ENCODE data around the gene SUSD2.

Gene SUSD2

GRCh38 chr22:24216541-24217209 is 35.4 kb downstream of the SUSD2 start:
- no peak overlapping the region for H3K4me2 ChIP-seq (ENCODE audit: insufficient read depth, low read length)
- no peaks in the 10 kb centered on the region for H3K9me3 ChIP-seq (ENCODE audit: insufficient read depth, low read length, severe bottlenecking)
- no peak overlapping the region for H3K27ac ChIP-seq (ENCODE audit: low read length)
- H3K9ac ChIP-seq (ENCODE audit: low read depth, low read length): no peak overlapping the region
- H3K36me3 ChIP-seq (ENCODE audit: insufficient read depth, low read length): no peaks in the 10 kb centered on the region
- H3K79me2 ChIP-seq (ENCODE audit: insufficient read depth, low read length): no peaks in the 10 kb centered on the region
- no peaks in the 10 kb centered on the region for H4K20me1 ChIP-seq (ENCODE audit: insufficient read depth, low read length)
- no peak; the same call in 2 of the 3 replicates for ATAC-seq (ENCODE audit: insufficient read depth, low read depth)
- H3K27me3 ChIP-seq (ENCODE audit: insufficient read depth, low read length, poor library complexity): no peaks in the 10 kb centered on the region
- H3K4me1 ChIP-seq (ENCODE audit: insufficient read depth, low read length): no peaks in the 10 kb centered on the region
- no peak for TF ChIP-seq CTCF (IDR thresholded peaks at IDR 0.05; ENCODE audit: borderline replicate concordance, extremely low read depth, low read length, poor library complexity, severe bottlenecking)
- no peak for TF ChIP-seq EZH2 (IDR thresholded peaks at IDR 0.05; ENCODE audit: borderline replicate concordance, low read depth, low read length, severe bottlenecking)
- peak; percentile 11 for DNase-seq
- H3K4me3 ChIP-seq (ENCODE audit: low read depth in 1 of 2, low read length in 2 of 2): no peak overlapping the region
- H2AFZ ChIP-seq (ENCODE audit: low read depth, low read length): no peak overlapping the region

- Histone ChIP-seq H3K9me3 (ENCODE audit: insufficient read depth, low read length, severe bottlenecking) (no peaks in the 10 kb centered on the region), H3K36me3 (ENCODE audit: insufficient read depth, low read length) (no peaks in the 10 kb centered on the region), H3K79me2 (ENCODE audit: insufficient read depth, low read length) (no peaks in the 10 kb centered on the region), H3K4me3 (ENCODE audit: low read depth in 1 of 2, low read length in 2 of 2) (no peak overlapping the region), H3K9ac (ENCODE audit: low read depth, low read length) (no peak overlapping the region), H3K27me3 (ENCODE audit: insufficient read depth, low read length, poor library complexity) (no peaks in the 10 kb centered on the region), H2AFZ (ENCODE audit: low read depth, low read length) (no peak overlapping the region), H3K27ac (ENCODE audit: low read length) (no peak overlapping the region), H3K4me2 (ENCODE audit: insufficient read depth, low read length) (no peak overlapping the region), H4K20me1 (ENCODE audit: insufficient read depth, low read length) (no peaks in the 10 kb centered on the region), H3K4me1 (ENCODE audit: insufficient read depth, low read length) (no peaks in the 10 kb centered on the region)
- no peak for DNase-seq
- TF ChIP-seq EZH2 (IDR thresholded peaks at IDR 0.05; ENCODE audit: borderline replicate concordance, low read depth, low read length, severe bottlenecking): no peak
- TF ChIP-seq CTCF (IDR thresholded peaks at IDR 0.05; ENCODE audit: borderline replicate concordance, extremely low read depth, low read length, poor library complexity, severe bottlenecking): no peak
- no peak for ATAC-seq (ENCODE audit: insufficient read depth, low read depth)
These were observed 36.1 kb downstream of the SUSD2 start for GRCh38 chr22:24217384-24217783.

GRCh38 chr22:24219750-24220149 is 38.5 kb downstream of the SUSD2 start:
- Histone ChIP-seq H3K36me3 (ENCODE audit: insufficient read depth, low read length) (no peaks in the 10 kb centered on the region), H3K9me3 (ENCODE audit: insufficient read depth, low read length, severe bottlenecking) (peaks cover 2% of the 10 kb centered on the region), H3K9ac (ENCODE audit: low read depth, low read length) (no peak overlapping the region), H3K4me2 (ENCODE audit: insufficient read depth, low read length) (no peak overlapping the region), H3K4me3 (ENCODE audit: low read depth in 1 of 2, low read length in 2 of 2) (no peak overlapping the region), H3K27ac (ENCODE audit: low read length) (no peak overlapping the region), H3K27me3 (ENCODE audit: insufficient read depth, low read length, poor library complexity) (no peaks in the 10 kb centered on the region), H4K20me1 (ENCODE audit: insufficient read depth, low read length) (no peaks in the 10 kb centered on the region), H3K4me1 (ENCODE audit: insufficient read depth, low read length) (no peaks in the 10 kb centered on the region), H2AFZ (ENCODE audit: low read depth, low read length) (no peak overlapping the region), H3K79me2 (ENCODE audit: insufficient read depth, low read length) (no peaks in the 10 kb centered on the region)
- no peak for TF ChIP-seq CTCF (IDR thresholded peaks at IDR 0.05; ENCODE audit: borderline replicate concordance, extremely low read depth, low read length, poor library complexity, severe bottlenecking)
- no peak for TF ChIP-seq EZH2 (IDR thresholded peaks at IDR 0.05; ENCODE audit: borderline replicate concordance, low read depth, low read length, severe bottlenecking)
- ATAC-seq (ENCODE audit: insufficient read depth, low read depth): no peak
- no peak for DNase-seq

Data from DND-41 (cell line).